NCI-H1436 treated with DMSO at 0.1 percent for 48 hours (cell line): ENCODE results near the gene ATP12A.

Source experiments
- DNase-seq: peaks from one replicate; lab custom pipeline; 2025; lab: John Stamatoyannopoulos, UW

The ATP12A gene

GRCh38 chr13:24680258-24680920 lies at the start of gene ATP12A:
Gene ATP12A (plus strand): TSS chr13:24680408. CDS start chr13:24680744, 336 bp downstream.
- DNase-seq: no peak

DNA sequence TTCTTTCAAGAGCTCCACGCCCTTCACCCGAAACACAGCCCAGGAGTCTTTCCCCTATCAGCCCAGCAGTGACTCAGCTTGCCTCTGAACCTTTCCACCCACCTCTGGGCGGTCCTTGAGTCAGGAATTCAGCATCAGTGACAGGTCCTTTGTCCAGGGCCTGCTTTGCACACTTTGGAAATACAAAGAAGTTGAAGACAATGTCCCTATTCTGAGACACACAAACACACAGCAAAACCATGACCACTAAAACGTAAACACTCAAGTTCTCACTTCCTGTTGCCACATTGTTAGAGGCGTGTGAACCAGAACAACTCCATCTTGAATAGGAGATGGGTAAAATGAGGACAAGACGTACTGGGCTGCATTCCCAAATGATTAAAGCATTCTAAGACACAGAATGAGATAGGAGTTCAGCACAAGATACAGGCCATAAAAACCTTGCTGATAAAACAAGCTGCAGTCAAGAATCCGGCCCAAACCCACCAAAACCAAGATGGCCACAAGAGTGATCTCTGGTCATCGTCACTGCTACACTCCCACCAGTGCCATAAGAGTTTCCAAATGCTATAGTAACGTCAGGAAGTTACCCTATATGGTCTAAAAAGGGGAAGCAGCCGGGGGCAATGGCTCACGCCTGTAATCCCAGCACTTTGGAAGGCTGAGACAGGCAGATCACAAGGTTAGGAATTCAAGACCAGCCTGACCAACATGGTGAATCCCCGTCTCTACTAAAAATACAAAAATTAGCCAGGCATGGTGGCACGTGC lies 49.2 kb upstream of the ATP12A start:
- DNase-seq: no peak

DNA sequence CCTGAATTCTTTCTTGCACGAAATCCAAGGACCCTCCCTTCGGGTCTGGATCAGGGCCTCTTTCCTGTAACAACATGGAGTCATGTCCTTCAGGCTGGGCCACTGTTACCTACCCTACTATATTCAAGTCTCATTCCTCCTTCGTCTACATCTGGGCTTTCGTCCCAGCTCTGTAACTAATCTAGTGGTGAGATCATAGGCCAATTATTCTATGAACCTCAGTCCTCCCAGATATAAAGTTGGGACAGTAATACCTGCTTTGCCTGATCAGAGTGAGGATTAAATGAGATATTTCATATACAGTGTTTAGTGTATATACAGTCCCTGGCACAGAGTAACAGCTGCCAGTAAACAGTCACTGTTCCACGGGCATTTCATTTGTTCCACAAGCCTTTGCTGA lies 48.3 kb upstream of the ATP12A start:
- no peak for DNase-seq

DNA sequence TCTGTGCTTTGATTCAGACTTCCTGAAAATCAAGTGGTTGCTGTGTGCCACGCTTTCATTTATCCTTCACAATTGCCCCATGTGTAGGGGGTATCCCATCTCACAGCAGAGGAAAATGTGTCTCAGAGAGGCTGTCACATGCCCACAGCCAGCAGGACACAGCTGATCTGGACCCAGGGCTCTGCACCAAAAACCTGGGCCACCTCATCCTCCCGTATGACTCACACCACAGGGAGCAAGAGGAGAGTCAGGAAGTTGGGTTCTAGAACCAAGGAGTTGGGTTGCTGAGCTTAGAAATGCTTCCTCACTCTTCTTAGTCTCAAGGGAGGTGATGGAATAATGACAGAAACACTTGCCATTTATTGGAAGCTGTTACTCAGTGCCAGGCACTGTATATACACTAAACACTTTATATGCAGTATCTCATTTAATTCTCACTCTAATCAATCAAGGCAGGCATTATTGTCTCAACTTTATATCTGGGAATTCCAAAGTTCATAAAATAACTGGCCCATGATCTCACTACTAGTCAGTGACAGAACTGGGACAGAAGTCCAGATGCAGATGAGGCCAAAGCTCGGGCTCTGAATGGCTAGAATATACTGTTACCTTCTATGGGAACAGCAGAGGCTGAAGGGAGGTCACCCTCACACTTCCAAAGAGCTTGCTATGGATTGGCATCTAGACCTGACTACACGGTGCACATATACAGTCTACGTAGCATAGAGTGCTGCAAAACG lies 47.7 kb upstream of the ATP12A start:
- no peak for DNase-seq

DNA sequence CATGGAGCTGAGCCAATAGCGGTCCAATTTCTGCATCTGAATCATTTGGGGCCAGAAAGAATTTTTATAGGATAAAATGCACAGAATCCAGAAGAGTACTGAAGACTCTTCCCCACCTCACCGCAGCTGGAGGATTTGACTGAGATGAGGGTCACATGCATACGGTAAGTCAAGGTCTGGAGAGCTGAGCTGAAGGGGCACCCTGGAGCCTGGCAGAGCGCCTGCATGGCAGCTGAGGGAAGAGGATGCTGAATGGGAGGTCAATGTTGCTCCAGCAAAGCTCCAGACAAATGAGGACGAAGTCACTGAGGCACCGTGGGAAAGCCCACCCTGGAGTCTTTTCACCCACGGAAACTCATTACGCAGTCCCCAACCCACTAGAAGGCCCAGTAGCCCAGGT lies 43.4 kb upstream of the ATP12A start:
- DNase-seq: no peak

DNA sequence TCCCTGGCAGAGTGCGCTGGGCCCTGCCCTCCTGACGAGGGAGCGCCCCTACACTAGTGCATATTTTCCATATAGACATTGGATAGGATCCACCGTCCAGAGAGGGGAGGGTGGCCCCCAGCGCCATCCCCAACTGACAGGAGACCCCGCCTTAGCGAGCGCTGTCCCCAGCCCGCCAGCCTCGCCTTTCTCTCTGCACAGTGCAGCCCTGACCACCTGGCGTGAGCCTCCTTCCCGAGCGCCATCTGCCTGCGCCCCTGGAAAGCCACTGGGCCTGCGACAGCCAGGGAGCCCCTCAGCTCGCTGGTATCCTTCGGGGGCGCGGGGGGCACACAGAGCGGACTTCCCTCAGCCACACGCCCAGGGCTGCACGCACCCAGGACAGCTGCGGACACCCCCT lies 42.1 kb upstream of the ATP12A start:
- no peak for DNase-seq

DNA sequence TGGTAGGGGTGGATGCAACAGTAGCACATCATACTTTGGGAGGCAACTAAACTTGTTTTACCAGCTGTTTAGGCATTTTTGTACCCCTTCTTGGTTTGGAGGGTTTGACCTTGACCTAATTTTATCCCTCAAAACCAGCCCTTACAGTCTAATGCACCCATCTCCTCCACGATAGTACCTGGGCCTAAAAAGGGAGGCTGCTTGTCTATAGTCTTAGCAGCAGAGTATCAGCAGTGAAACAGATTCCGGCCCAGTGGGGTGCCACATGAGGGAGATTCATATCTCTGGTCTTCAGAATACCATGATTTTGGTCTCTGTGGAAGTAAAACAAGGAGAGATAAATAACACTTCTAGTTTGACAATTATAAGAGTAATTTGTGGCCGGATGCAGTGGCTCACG lies 39.5 kb upstream of the ATP12A start:
- no peak for DNase-seq

DNA sequence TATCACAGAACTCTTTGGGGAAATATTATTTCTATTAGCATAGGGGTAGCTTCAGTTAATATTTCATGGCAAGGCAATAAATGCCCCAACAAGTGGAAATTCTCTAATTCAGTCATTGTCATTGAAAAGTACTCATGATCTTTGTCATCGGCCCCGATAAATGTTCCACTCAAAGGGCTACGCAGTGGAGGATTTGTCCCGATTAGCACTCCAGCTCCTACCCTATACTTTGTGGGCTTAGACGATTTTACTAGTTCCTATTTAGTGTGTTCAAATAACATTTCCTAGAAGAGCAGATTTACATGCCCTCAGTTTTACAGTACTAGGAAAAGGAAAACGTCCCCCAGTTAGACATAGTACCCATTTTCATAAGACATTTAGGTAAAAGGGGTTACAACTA lies 38.0 kb upstream of the ATP12A start:
- DNase-seq: no peak

DNA sequence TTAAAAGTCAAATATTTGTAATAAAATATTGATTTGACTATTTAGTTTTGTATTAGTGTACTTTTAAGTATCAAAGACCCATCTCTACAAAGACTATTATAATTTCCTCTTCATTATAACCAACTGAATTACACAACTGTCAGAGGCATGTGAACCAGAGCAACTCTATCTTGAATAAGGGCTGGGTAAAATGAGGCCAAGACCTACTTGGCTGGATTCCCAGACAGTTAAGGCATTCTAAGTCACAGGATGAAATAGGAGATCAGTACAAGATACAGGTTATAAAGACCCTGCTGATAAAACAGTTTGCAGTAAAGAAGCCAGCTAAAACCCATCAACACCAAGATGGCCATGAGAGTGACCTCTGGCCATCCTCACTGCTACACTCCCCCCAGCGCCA lies 36.2 kb upstream of the ATP12A start:
- no peak for DNase-seq

DNA sequence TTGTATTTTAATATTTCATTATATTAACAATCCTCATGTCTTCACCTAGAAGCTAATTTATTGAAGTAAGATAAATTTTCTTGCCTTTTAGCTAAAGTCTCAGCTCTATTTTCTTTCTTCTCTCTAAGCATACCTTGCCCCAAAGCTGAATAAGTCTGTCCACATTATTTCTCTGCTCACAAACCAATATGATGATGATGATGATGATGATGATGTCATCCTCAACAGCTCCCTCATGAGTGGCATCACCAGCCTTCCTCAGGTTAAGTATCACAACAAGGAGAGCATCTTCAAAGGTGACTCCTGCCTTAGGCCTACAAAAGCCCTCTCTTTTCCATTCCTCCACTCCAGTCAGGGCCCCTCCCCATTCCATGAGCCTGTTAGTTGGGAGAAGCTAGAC lies 31.9 kb upstream of the ATP12A start:
- no peak for DNase-seq

GRCh38 chr13:24648983-24649687 lies 31.1 kb upstream of the ATP12A start:
- DNase-seq: no peak

- DNase-seq: no peak
These were observed 30.5 kb upstream of the ATP12A start for GRCh38 chr13:24649688-24650043.

- DNase-seq: no peak
These were observed 30.0 kb upstream of the ATP12A start for GRCh38 chr13:24650161-24650560.

GRCh38 chr13:24651718-24652345 lies 28.4 kb upstream of the ATP12A start:
- no peak for DNase-seq

- no peak for DNase-seq
These were observed 27.8 kb upstream of the ATP12A start for GRCh38 chr13:24652359-24652758.

GRCh38 chr13:24654741-24655140 lies 25.5 kb upstream of the ATP12A start:
- DNase-seq: no peak

- DNase-seq: no peak
These were observed 21.0 kb upstream of the ATP12A start for GRCh38 chr13:24659239-24659638.

- DNase-seq: no peak
These were observed 20.0 kb upstream of the ATP12A start for GRCh38 chr13:24660023-24660741.

DNA sequence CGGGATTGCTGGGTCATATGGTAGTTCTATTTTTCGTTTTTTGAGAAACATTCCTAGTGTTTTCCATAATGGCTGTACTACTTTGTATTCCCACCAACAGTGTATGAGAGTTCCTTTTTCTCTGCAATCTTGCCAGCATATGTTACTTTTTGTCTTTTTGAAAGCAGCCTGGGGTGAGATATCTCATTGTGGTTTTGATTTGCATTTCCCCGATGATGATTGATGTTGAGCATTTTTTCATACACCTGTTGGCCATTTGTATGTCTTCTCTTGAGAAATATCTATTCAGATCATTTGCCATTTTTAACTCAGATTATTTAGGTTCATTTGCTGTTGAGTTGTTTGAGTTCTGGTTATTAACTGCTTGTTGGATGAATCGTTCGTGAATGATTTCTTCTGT lies 18.5 kb upstream of the ATP12A start:
- DNase-seq: no peak

DNA sequence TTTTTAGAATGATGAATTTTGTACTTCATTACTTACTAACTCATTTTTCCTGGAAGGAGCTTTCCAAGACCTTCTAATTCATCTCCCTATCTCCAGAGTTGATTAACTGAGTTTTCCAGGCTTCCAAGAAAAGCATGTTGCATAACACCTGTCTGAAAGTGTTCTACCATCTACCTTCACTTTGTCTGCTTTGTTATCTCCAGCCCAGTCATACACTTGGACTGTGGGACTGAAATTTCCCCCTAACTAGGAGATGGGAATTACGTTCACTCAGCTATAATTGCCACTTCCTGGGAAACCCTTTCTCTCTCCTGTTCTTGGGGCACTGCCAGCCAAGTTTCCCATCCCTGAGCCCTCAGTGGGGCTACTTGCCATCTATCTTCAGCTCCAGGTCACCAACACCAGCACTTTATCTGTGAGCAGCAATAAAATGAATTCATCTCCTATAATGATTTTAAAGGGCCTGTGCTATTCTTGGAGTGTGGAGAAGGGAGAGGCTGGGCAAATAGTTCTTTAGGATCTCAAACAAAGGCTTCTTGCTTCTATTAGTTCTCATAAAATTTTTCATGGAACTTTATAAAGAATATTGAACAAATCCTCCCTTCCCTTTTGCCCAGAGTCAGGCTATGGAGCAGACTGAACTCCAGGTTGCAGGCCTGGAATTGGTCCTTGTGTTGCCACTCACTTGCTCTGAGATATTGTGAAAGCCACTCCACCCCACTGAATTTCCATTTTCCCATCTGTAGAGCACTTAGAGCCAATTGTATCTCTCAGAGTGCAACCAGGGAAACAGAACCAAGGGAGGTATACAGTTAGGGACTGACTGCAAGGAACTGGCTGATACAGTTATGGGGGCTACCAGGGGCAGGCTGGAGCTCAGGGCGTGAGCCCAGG lies 17.8 kb upstream of the ATP12A start:
- no peak for DNase-seq

- no peak for DNase-seq
These were observed 17.2 kb upstream of the ATP12A start for GRCh38 chr13:24663089-24663395.
